SU-DHL-6 (cell line): Measurements from ENCODE around the gene SH3BP5.

Source experiments
- EZH2phosphoT487 ChIP-seq: fragments of 200-600 bp; sonication (generic), shearing (Covaris generic); conservative IDR thresholded peaks from 2 replicates; pipeline ENCODE4 v1.6.1; 2018; ENCODE audit warnings: mild to moderate bottlenecking, antibody characterized with exemption, low read length, moderate library complexity, mixed read lengths
- TF ChIP-seq, protein P1 (sequence below): fragments of 200-600 bp; sonication (generic); IDR thresholded peaks from one replicate; pipeline ENCODE4 v1.5.1; 2017; ENCODE audit warnings: antibody characterized with exemption, mild to moderate bottlenecking, low read length, moderate library complexity; ENCODE audit not compliant: insufficient read depth, poor library complexity, severe bottlenecking

DNA sequence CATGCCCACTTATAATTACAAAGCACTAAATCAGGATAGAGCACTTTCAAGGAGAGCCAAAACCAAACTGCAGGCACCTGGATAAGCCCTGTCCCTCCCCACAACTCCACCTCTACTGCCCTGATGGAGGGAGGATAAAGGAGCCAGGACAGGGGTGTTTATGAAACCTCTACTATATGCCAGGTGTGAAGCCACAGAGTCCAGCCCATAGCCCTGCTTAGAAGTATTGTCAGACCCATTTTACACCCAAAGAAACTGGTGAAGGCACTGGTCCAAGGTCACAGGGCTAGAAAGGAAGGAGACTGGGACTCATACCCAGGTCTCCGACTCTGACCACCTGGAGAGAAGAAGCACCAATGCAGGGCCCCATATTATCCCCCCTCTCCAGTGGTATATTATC lies 48.7 kb downstream of the SH3BP5 start:
- TF ChIP-seq, protein P1, sequence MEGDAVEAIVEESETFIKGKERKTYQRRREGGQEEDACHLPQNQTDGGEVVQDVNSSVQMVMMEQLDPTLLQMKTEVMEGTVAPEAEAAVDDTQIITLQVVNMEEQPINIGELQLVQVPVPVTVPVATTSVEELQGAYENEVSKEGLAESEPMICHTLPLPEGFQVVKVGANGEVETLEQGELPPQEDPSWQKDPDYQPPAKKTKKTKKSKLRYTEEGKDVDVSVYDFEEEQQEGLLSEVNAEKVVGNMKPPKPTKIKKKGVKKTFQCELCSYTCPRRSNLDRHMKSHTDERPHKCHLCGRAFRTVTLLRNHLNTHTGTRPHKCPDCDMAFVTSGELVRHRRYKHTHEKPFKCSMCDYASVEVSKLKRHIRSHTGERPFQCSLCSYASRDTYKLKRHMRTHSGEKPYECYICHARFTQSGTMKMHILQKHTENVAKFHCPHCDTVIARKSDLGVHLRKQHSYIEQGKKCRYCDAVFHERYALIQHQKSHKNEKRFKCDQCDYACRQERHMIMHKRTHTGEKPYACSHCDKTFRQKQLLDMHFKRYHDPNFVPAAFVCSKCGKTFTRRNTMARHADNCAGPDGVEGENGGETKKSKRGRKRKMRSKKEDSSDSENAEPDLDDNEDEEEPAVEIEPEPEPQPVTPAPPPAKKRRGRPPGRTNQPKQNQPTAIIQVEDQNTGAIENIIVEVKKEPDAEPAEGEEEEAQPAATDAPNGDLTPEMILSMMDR, result no peak
- TF ChIP-seq EZH2phosphoT487, result no peak
